Measurements from ENCODE around the gene ADTRP.
"Not testable (repeated sequence)": the region's sequence is repeated elsewhere in the genome, so short reads cannot be mapped to it uniquely, and the experiment has no call there.

ADTRP gene

GRCh38 chr6:11802886-11803590 lies 24.4 kb upstream of the ADTRP start:
- DNase-seq: no peak

- DNase-seq: not testable (repeated sequence)
Measured at GRCh38 chr6:11800531-11800930, 21.9 kb upstream of the ADTRP start.

- no peak for DNase-seq
Measured at GRCh38 chr6:11798538-11798937, 19.9 kb upstream of the ADTRP start.

GRCh38 chr6:11798096-11798495 lies 19.5 kb upstream of the ADTRP start:
- no peak for DNase-seq

GRCh38 chr6:11796829-11797228 lies 18.2 kb upstream of the ADTRP start:
- DNase-seq: no peak

GRCh38 chr6:11795403-11795802 lies 16.8 kb upstream of the ADTRP start:
- no peak for DNase-seq

- DNase-seq: no peak
Measured at GRCh38 chr6:11793277-11793676, 14.7 kb upstream of the ADTRP start.

- DNase-seq: peak; percentile 41 to 62
Measured at GRCh38 chr6:11791354-11792107, 12.9 kb upstream of the ADTRP start.

GRCh38 chr6:11789744-11790143 lies 11.1 kb upstream of the ADTRP start:
- DNase-seq: no peak

- no peak for DNase-seq
Measured at GRCh38 chr6:11788043-11788442, 9.4 kb upstream of the ADTRP start.

- peak; percentile 52 to 55 for DNase-seq
Measured at GRCh38 chr6:11785774-11786579, 7.4 kb upstream of the ADTRP start.

- DNase-seq: peak in 1 of 2 experiments; percentile 46
Measured at GRCh38 chr6:11785415-11785773, 6.8 kb upstream of the ADTRP start.

- no peak for DNase-seq
Measured at GRCh38 chr6:11784341-11784740, 5.7 kb upstream of the ADTRP start.

GRCh38 chr6:11783524-11784064 lies 5.0 kb upstream of the ADTRP start:
- no peak for DNase-seq

- DNase-seq: no peak
Measured at GRCh38 chr6:11782524-11782923, 3.9 kb upstream of the ADTRP start.

- no peak for DNase-seq
Measured at GRCh38 chr6:11780097-11780428, 1.5 kb upstream of the ADTRP start.

- no peak for DNase-seq
Measured at GRCh38 chr6:11779329-11780096, 910 bp upstream of the ADTRP start.

- DNase-seq: no peak
Measured at GRCh38 chr6:11778036-11778435, 567 bp downstream of the ADTRP start.

GRCh38 chr6:11775791-11776409 lies 2.7 kb downstream of the ADTRP start:
- no peak for DNase-seq

GRCh38 chr6:11774426-11774825 lies 4.2 kb downstream of the ADTRP start:
- no peak for DNase-seq

- DNase-seq: no peak
Measured at GRCh38 chr6:11773581-11773980, 5.0 kb downstream of the ADTRP start.

GRCh38 chr6:11773013-11773412 lies 5.6 kb downstream of the ADTRP start:
- DNase-seq: no peak
